ENCODE data around the gene ATP8A2. TPM values are rescaled to one million over a fixed set of nuclear protein-coding genes. Genes with fewer than 3 reads are reported as not detected.

Gene ATP8A2
- total RNA-seq, 4 donors from 2014 or later: 0.16 to 0.54 (median 0.26) TPM

DNA sequence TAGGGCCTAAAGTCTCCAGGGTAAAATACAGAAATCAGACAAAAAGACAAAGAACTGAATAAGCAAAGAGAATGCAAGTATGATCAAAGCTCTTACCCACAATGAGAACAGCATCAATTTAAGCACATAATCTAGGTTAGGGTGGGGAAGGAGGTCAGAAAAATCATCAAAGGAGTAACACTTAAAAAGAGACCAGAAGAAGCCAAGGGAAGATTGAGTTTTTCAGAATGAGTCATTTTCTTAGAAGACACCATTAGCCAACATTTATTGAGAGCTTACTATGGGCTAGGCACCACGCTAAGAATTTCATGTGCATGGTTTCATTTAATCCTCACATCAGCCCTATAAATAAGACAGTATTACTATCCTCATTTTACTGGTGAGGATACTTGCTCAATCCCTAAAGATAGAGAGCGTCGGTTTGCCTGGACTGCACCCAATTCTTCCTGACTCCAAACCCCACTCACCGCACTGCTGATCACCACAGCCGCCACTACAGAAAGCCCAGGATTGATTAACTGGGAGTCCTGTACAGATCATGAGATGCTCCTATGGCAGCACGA, 681.7 kb downstream of the ATP8A2 start:
- no peaks in the 10 kb centered on the region for H3K36me3 ChIP-seq
- ATAC-seq: no peak
- TF ChIP-seq POLR2A (IDR thresholded peaks at IDR 0.05): no peak
- no peak for TF ChIP-seq EP300 (IDR thresholded peaks at IDR 0.05)
- TF ChIP-seq, protein P1, sequence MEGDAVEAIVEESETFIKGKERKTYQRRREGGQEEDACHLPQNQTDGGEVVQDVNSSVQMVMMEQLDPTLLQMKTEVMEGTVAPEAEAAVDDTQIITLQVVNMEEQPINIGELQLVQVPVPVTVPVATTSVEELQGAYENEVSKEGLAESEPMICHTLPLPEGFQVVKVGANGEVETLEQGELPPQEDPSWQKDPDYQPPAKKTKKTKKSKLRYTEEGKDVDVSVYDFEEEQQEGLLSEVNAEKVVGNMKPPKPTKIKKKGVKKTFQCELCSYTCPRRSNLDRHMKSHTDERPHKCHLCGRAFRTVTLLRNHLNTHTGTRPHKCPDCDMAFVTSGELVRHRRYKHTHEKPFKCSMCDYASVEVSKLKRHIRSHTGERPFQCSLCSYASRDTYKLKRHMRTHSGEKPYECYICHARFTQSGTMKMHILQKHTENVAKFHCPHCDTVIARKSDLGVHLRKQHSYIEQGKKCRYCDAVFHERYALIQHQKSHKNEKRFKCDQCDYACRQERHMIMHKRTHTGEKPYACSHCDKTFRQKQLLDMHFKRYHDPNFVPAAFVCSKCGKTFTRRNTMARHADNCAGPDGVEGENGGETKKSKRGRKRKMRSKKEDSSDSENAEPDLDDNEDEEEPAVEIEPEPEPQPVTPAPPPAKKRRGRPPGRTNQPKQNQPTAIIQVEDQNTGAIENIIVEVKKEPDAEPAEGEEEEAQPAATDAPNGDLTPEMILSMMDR (IDR thresholded peaks at IDR 0.05): no peak
- no peak for TF ChIP-seq POLR2AphosphoS5 (IDR thresholded peaks at IDR 0.05)
- no peak overlapping the region for H3K4me3 ChIP-seq
- WGBS, 2 donors (ENCODE audit: low coverage in 1 of 2): 89 to 92% methylated on average over 4 to 6 of the region's 6 CpGs
- H3K27me3 ChIP-seq: peaks cover 74% of the 10 kb centered on the region
- no peaks in the 10 kb centered on the region for H3K9me3 ChIP-seq
- peaks cover 0 to 35% (median 3%) of the 10 kb centered on the region in 3 donors for H3K4me1 ChIP-seq
- no peak overlapping the region for H3K27ac ChIP-seq

DNA sequence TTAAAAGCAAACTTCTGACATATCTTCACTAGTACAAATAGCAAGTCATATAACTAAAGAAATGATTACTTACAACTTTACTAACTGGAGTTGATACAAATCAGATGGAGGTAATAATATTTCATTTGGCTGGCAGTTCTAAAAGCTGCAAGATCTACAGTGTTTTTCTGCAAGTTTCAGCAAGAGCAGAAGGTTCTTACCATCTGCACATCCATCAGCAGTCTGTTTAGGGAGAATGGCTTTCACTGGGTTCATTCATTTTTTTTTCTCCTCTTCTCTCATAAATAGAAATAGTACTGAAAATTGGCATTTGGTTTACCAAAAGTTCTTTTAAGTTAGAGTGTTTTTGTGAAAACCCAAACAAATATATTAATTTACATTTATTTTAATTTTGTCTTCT, 683.1 kb downstream of the ATP8A2 start:
- Histone ChIP-seq H3K36me3 (no peaks in the 10 kb centered on the region), H3K27me3 (peaks cover 60% of the 10 kb centered on the region), H3K27ac (no peak overlapping the region), H3K9me3 (no peaks in the 10 kb centered on the region), H3K4me3 (no peak overlapping the region), H3K4me1 (peaks cover 0 to 26% (median 3%) of the 10 kb centered on the region in 3 donors)
- no peak for TF ChIP-seq POLR2AphosphoS5 (IDR thresholded peaks at IDR 0.05)
- TF ChIP-seq, protein P1 (IDR thresholded peaks at IDR 0.05): no peak
- no peak for TF ChIP-seq EP300 (IDR thresholded peaks at IDR 0.05)
- TF ChIP-seq POLR2A (IDR thresholded peaks at IDR 0.05): no peak
- ATAC-seq: no peak

DNA sequence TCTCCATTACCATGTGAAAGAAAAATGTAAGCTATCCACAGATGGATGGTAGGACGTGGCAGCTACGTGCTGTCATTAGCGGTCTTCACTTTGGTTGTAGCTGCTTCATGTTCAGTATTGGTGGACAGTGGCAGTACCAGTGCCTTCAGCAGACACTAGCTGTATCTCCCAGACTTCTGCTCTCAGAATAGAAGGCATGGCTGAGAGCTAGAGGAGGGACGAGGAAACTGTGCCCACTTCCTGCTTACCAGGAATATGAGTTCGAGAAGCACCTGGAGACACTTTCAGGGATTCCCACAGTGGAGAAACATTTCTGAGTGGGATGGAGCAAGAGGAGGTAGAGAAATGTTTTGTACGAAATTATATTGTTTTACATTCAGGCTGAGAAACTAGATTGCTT, 686.9 kb downstream of the ATP8A2 start:
- Histone ChIP-seq H3K9me3 (no peaks in the 10 kb centered on the region), H3K27ac (no peak overlapping the region), H3K4me3 (no peak overlapping the region), H3K27me3 (peaks cover 24% of the 10 kb centered on the region), H3K4me1 (no peaks in the 10 kb centered on the region), H3K36me3 (no peaks in the 10 kb centered on the region)
- 71 to 85% methylated on average over 4 to 6 of the region's 6 CpGs for WGBS, 2 donors (ENCODE audit: low coverage in 1 of 2)
- ATAC-seq: no peak
- TF ChIP-seq POLR2AphosphoS5 (IDR thresholded peaks at IDR 0.05) (no peak), EP300 (IDR thresholded peaks at IDR 0.05) (no peak), POLR2A (IDR thresholded peaks at IDR 0.05) (no peak)
- TF ChIP-seq, protein P1 (IDR thresholded peaks at IDR 0.05): no peak

DNA sequence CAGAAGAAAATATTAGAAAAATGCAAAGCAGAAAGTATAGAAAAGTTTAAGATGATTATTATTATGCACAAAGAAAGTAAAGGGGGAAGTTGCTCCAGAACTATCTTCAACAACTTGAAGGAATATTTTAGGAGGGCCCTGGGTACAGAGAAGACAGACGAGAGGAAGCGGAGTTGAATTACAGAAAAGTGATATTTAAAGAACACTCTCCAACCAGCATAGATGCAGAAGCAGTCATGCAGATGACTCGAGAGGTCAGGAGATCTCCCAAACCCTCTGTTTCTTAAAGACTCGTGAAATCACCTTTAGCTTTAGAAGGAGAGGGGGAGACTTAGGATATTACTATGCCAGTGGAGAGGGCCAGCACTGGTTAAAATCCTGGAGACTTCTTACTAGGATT, 688.6 kb downstream of the ATP8A2 start:
- ATAC-seq: no peak
- Histone ChIP-seq H3K27ac (no peak overlapping the region), H3K9me3 (no peaks in the 10 kb centered on the region), H3K36me3 (no peaks in the 10 kb centered on the region), H3K4me3 (no peak overlapping the region), H3K27me3 (peaks cover 22% of the 10 kb centered on the region), H3K4me1 (no peaks in the 10 kb centered on the region)
- WGBS, 2 donors (ENCODE audit: low coverage in 1 of 2): 76 to 88% methylated on average over 4 of the region's 4 CpGs
- TF ChIP-seq, protein P1 (IDR thresholded peaks at IDR 0.05): no peak
- TF ChIP-seq EP300 (IDR thresholded peaks at IDR 0.05) (no peak), POLR2A (IDR thresholded peaks at IDR 0.05) (no peak), POLR2AphosphoS5 (IDR thresholded peaks at IDR 0.05) (no peak)

DNA sequence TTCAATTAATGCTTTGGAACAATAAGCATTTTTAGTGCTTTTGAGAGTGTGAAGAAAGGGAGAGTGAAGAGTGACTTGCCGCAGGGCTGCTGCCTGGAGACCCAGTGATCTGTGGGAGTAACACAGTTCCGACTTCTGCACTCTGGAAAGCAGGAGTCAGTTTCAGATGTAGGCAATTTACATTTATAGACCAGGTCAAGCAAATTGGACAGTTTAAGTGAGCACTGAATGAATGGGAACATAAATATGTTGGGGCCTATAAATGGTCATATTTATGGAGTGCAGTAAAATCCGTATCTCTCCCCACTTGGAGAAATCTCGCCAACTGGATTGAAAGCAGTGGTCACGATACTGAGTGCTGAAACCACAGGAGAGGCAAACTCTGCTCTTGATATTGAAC, 689.5 kb downstream of the ATP8A2 start:
- Histone ChIP-seq H3K27me3 (peaks cover 15% of the 10 kb centered on the region), H3K4me3 (no peak overlapping the region), H3K9me3 (no peaks in the 10 kb centered on the region), H3K36me3 (no peaks in the 10 kb centered on the region), H3K27ac (no peak overlapping the region), H3K4me1 (no peaks in the 10 kb centered on the region)
- TF ChIP-seq POLR2A (IDR thresholded peaks at IDR 0.05): no peak
- TF ChIP-seq EP300 (IDR thresholded peaks at IDR 0.05): no peak
- TF ChIP-seq POLR2AphosphoS5 (IDR thresholded peaks at IDR 0.05): no peak
- TF ChIP-seq, protein P1 (IDR thresholded peaks at IDR 0.05): no peak
- 90 to 100% methylated on average over 1 to 5 of the region's 5 CpGs for WGBS, 2 donors (ENCODE audit: low coverage in 1 of 2)
- no peak for ATAC-seq
